HG03378 (cell line): ENCODE data around the gene WNT9A.
"Not testable (repeated sequence)": the region's sequence is repeated elsewhere in the genome, so short reads cannot be mapped to it uniquely, and the experiment has no call there.

Experiments used
- ATAC-seq: cut with Tn5 transposase; IDR thresholded peaks from one replicate; pipeline ENCODE4 v1.9.1; 2021; ENCODE audit warnings: mild to moderate bottlenecking, moderate library complexity; ENCODE audit not compliant: unreplicated experiment

WNT9A gene

GRCh38 chr1:227947676-227948492, at the start of gene WNT9A:
Gene WNT9A, minus strand, starts transcription at chr1:227947932. Its CDS starts 45 bp downstream, at chr1:227947887.
- ATAC-seq = no peak

- ATAC-seq = no peak
Observed at GRCh38 chr1:227996187-227996950, 48.6 kb upstream of the WNT9A start.

- no peak for ATAC-seq
Observed at GRCh38 chr1:227994632-227995300, 47.0 kb upstream of the WNT9A start.

- ATAC-seq = no peak
Observed at GRCh38 chr1:227987181-227987580, 39.4 kb upstream of the WNT9A start.

GRCh38 chr1:227975583-227976283, 28.0 kb upstream of the WNT9A start:
- not testable (repeated sequence) for ATAC-seq

- ATAC-seq = not testable (repeated sequence)
Observed at GRCh38 chr1:227973724-227974288, 26.1 kb upstream of the WNT9A start.

GRCh38 chr1:227972843-227973374, 25.2 kb upstream of the WNT9A start:
- not testable (repeated sequence) for ATAC-seq

- not testable (repeated sequence) for ATAC-seq
Observed at GRCh38 chr1:227972283-227972679, 24.5 kb upstream of the WNT9A start.

- not testable (repeated sequence) for ATAC-seq
Observed at GRCh38 chr1:227971643-227972282, 24.0 kb upstream of the WNT9A start.

GRCh38 chr1:227971216-227971615, 23.5 kb upstream of the WNT9A start:
- ATAC-seq = not testable (repeated sequence)

GRCh38 chr1:227970076-227970995, 22.6 kb upstream of the WNT9A start:
- not testable (repeated sequence) for ATAC-seq

- not testable (repeated sequence) for ATAC-seq
Observed at GRCh38 chr1:227967815-227968214, 20.1 kb upstream of the WNT9A start.

- ATAC-seq = not testable (repeated sequence)
Observed at GRCh38 chr1:227966733-227967132, 19.0 kb upstream of the WNT9A start.

GRCh38 chr1:227961651-227962466, 14.1 kb upstream of the WNT9A start:
- ATAC-seq = no peak

GRCh38 chr1:227959325-227959860, 11.7 kb upstream of the WNT9A start:
- ATAC-seq = no peak

- ATAC-seq = no peak
Observed at GRCh38 chr1:227958617-227959324, 11.0 kb upstream of the WNT9A start.

- ATAC-seq = no peak
Observed at GRCh38 chr1:227955808-227956207, 8.1 kb upstream of the WNT9A start.
